Thyroid gland (tissue), 4 donors: Measurements from ENCODE around the gene MYZAP. TPM values are rescaled to one million over a fixed set of nuclear protein-coding genes. Genes with fewer than 3 reads are reported as not detected.

ENCODE experiments used
- DNase-seq, 2 donors: peaks; one replicate each; pipeline ENCODE4 v3.0.0-alpha.2; 2019
- H3K27ac ChIP-seq, 3 donors: fragments of 200-600 bp; sonication (generic); 1 replicate in 2 of 3; 2 replicates in 1 of 3; pipeline ENCODE4 v1.5.1; 2016 to 2019; ENCODE audit warnings: mild to moderate bottlenecking in 1 of 3, moderate library complexity in 1 of 3
- H3K27me3 ChIP-seq: fragments of 200-600 bp; sonication (generic); one replicate; pipeline ENCODE4 v1.5.1; 2019
- H3K36me3 ChIP-seq, 2 donors: fragments of 200-600 bp; sonication (generic); one replicate each; pipeline ENCODE4 v1.5.1; 2016 to 2019
- H3K4me1 ChIP-seq, 2 donors: fragments of 200-600 bp; sonication (generic); one replicate each; pipeline ENCODE4 v1.5.1; 2017 to 2019
- H3K4me3 ChIP-seq, 3 donors: fragments of 200-600 bp; sonication (generic); replicated peaks in 1 of 3; 1 replicate in 2 of 3; 2 replicates in 1 of 3; pipeline ENCODE4 v1.5.1; 2016; ENCODE audit warnings: mild to moderate bottlenecking in 1 of 3
- H3K9me3 ChIP-seq: fragments of 200-600 bp; sonication (generic); one replicate; pipeline ENCODE4 v1.5.1; 2017
- CTCF ChIP-seq, 6 experiments: fragments of 200-600 bp in 3 of 6; fragments of 450-650 bp in 3 of 6; sonication (generic) in 3 of 6; IDR thresholded peaks; one replicate each; pipeline ENCODE4 v1.5.1; 2016 to 2019; ENCODE audit warnings: antibody characterized with exemption in 6 of 6, mild to moderate bottlenecking in 2 of 6, inconsistent platforms in 1 of 6, moderate library complexity in 1 of 6
- POLR2A ChIP-seq, 2 donors: fragments of 450-650 bp; IDR thresholded peaks; one replicate each; pipeline ENCODE4 v1.6.1; 2017; ENCODE audit warnings: antibody characterized with exemption in 2 of 2, mild to moderate bottlenecking in 2 of 2, moderate library complexity in 1 of 2
- WGBS, 2 donors: methylation state at CpG; one replicate each; pipeline ENCODE4 v1.1.5; 2017; 5-methylcytosine and 5-hydroxymethylcytosine counted together
- intact Hi-C: fragments of 100-400 bp; cut with DNase I; formaldehyde crosslinking; loops from one replicate; pipeline ENCODE4 v1.15.1; 2023
- total RNA-seq, 4 donors: library from RNA; depleted of rRNA; stranded (reverse); fragments of >200 nt; gene quantifications; one replicate each; pipeline ENCODE4 v1.2.3, GENCODE V29; 2016

Gene MYZAP
- 10 to 100 TPM in 1 of 4 donors, 1 to 10 TPM in 3; 3.2 to 20.7 (median 6.4) TPM for total RNA-seq

GRCh38 chr15:57591822-57592367, at the start of gene MYZAP:
Gene MYZAP, plus strand, starts transcription at chr15:57591904. Its CDS starts 131 bp downstream, at chr15:57592035.
- peak in 1 of 2 donors; percentile 74 for DNase-seq
- 16 to 17% methylated on average over 3 to 15 of the region's 58 CpGs for WGBS, 2 donors
- H3K27ac ChIP-seq, result peak within 1 kb of the TSS; percentile 11 to 41 (median 40)
- peaks cover 5 to 18% of the 10 kb centered on the region in 2 donors for H3K4me1 ChIP-seq
- no peaks in the 10 kb centered on the region for H3K36me3 ChIP-seq
- H3K9me3 ChIP-seq, result no peaks in the 10 kb centered on the region
- intact Hi-C loops, result no loop called here
- peak within 1 kb of the TSS in 2 of 3 donors; percentile 48 for H3K4me3 ChIP-seq
- H3K27me3 ChIP-seq, result no peaks in the 10 kb centered on the region
- peak in 1 of 6 experiments; percentile 3 for TF ChIP-seq CTCF (IDR thresholded peaks at IDR 0.05)
- peak in 1 of 2 donors; percentile 33 for TF ChIP-seq POLR2A (IDR thresholded peaks at IDR 0.05)

GRCh38 chr15:57542505-57542817, 49.2 kb upstream of the MYZAP start:
- no peaks in the 10 kb centered on the region for H3K27me3 ChIP-seq
- no peak overlapping the region for H3K4me3 ChIP-seq
- TF ChIP-seq POLR2A (IDR thresholded peaks at IDR 0.05), result no peak
- TF ChIP-seq CTCF (IDR thresholded peaks at IDR 0.05), result no peak
- DNase-seq, result no peak
- H3K36me3 ChIP-seq, result peaks cover 26 to 35% of the 10 kb centered on the region in 2 donors
- no peak overlapping the region for H3K27ac ChIP-seq
- no peaks in the 10 kb centered on the region for H3K4me1 ChIP-seq
- H3K9me3 ChIP-seq, result no peaks in the 10 kb centered on the region
- 49 to 56% methylated on average over 3 to 4 of the region's 4 CpGs for WGBS, 2 donors
- intact Hi-C loops, result no loop called here

GRCh38 chr15:57544848-57545480, 46.7 kb upstream of the MYZAP start:
- Histone ChIP-seq H3K4me1 (peaks cover 9 to 11% of the 10 kb centered on the region in 2 donors), H3K4me3 (no peak overlapping the region), H3K9me3 (no peaks in the 10 kb centered on the region), H3K36me3 (peaks cover 26 to 39% of the 10 kb centered on the region in 2 donors), H3K27me3 (no peaks in the 10 kb centered on the region), H3K27ac (no peak overlapping the region)
- TF ChIP-seq POLR2A (IDR thresholded peaks at IDR 0.05) (no peak), CTCF (IDR thresholded peaks at IDR 0.05) (no peak)
- intact Hi-C loops, result no loop called here
- WGBS, 2 donors, result 86 to 93% methylated on average over 11 of the region's 11 CpGs
- DNase-seq, result no peak

GRCh38 chr15:57545995-57546394, 45.7 kb upstream of the MYZAP start:
- no peak overlapping the region for H3K27ac ChIP-seq
- peaks cover 26 to 39% of the 10 kb centered on the region in 2 donors for H3K36me3 ChIP-seq
- peaks cover 18 to 22% of the 10 kb centered on the region in 2 donors for H3K4me1 ChIP-seq
- H3K4me3 ChIP-seq, result no peak overlapping the region
- DNase-seq, result no peak
- TF ChIP-seq CTCF (IDR thresholded peaks at IDR 0.05), result no peak
- TF ChIP-seq POLR2A (IDR thresholded peaks at IDR 0.05), result no peak
- WGBS, 2 donors, result 89% methylated on average over 8 of the region's 8 CpGs
- H3K9me3 ChIP-seq, result no peaks in the 10 kb centered on the region
- H3K27me3 ChIP-seq, result no peaks in the 10 kb centered on the region
- intact Hi-C loops, result no loop called here

GRCh38 chr15:57547243-57547755, 44.4 kb upstream of the MYZAP start:
- Histone ChIP-seq H3K9me3 (no peaks in the 10 kb centered on the region), H3K36me3 (peaks cover 26 to 39% of the 10 kb centered on the region in 2 donors), H3K27ac (no peak overlapping the region), H3K4me3 (no peak overlapping the region), H3K4me1 (peaks cover 31 to 35% of the 10 kb centered on the region in 2 donors), H3K27me3 (no peaks in the 10 kb centered on the region)
- TF ChIP-seq POLR2A (IDR thresholded peaks at IDR 0.05) (no peak), CTCF (IDR thresholded peaks at IDR 0.05) (no peak)
- WGBS, 2 donors, result 83 to 88% methylated on average over 11 of the region's 11 CpGs
- no peak for DNase-seq
- intact Hi-C loops, result no loop called here
